ENCODE data around the gene ASXL1. TPM values are rescaled to one million over a fixed set of nuclear protein-coding genes. Genes with fewer than 3 reads are reported as not detected.
"Not testable (repeated sequence)": the region's sequence is repeated elsewhere in the genome, so short reads cannot be mapped to it uniquely, and the experiment has no call there.

The ASXL1 gene
- total RNA-seq, 1 donor from 2014 or later: 54.3 TPM

- not testable (repeated sequence) for DNase-seq
These were observed 108.0 kb downstream of the ASXL1 start for GRCh38 chr20:32465901-32466675.

- no peak for DNase-seq
These were observed 108.8 kb downstream of the ASXL1 start for GRCh38 chr20:32466739-32467505.

GRCh38 chr20:32467506-32468312 is 109.6 kb downstream of the ASXL1 start:
- DNase-seq: no peak

GRCh38 chr20:32468313-32468640 is 110.1 kb downstream of the ASXL1 start:
- no peak for DNase-seq

GRCh38 chr20:32468860-32469259 is 110.7 kb downstream of the ASXL1 start:
- DNase-seq: no peak

GRCh38 chr20:32470025-32470861 is 112.1 kb downstream of the ASXL1 start:
- DNase-seq: peak; percentile 51

GRCh38 chr20:32470940-32471339 is 112.8 kb downstream of the ASXL1 start:
- no peak for DNase-seq

GRCh38 chr20:32472581-32473207 is 114.6 kb downstream of the ASXL1 start:
- no peak for DNase-seq

GRCh38 chr20:32473231-32474008 is 115.3 kb downstream of the ASXL1 start:
- no peak for DNase-seq

GRCh38 chr20:32474009-32474716 is 116.0 kb downstream of the ASXL1 start:
- no peak for DNase-seq

GRCh38 chr20:32474717-32474966 is 116.5 kb downstream of the ASXL1 start:
- no peak for DNase-seq

- DNase-seq: peak; percentile 82
These were observed 117.1 kb downstream of the ASXL1 start for GRCh38 chr20:32474967-32475811.

- no peak for DNase-seq
These were observed 118.8 kb downstream of the ASXL1 start for GRCh38 chr20:32476684-32477593.

GRCh38 chr20:32477594-32478512 is 119.7 kb downstream of the ASXL1 start:
- DNase-seq: no peak

GRCh38 chr20:32478576-32478975 is 120.4 kb downstream of the ASXL1 start:
- DNase-seq: no peak

- DNase-seq: no peak
These were observed 120.9 kb downstream of the ASXL1 start for GRCh38 chr20:32479012-32479411.

- DNase-seq: no peak
These were observed 121.6 kb downstream of the ASXL1 start for GRCh38 chr20:32479697-32480171.

All from skin of body (tissue), 2 donors.